NOMO-1 treated with dmso at 0.1 percent for 144 hours (cell line): ENCODE results near the gene TPP1.
A peak's percentile ranks its signal among the peaks of the same experiment; 100 is the strongest.

Experiments used
- DNase-seq: peaks from one replicate; lab custom pipeline; 2025; ENCODE audit not compliant: unreplicated experiment; lab: John Stamatoyannopoulos, UW

The TPP1 gene

GRCh38 chr11:6619004-6619745, at the start of gene TPP1:
Gene TPP1 (minus strand): TSS chr11:6619422. CDS start chr11:6619400, 22 bp downstream.
- DNase-seq: peak; percentile 92

GRCh38 chr11:6667733-6668374, 48.6 kb upstream of the TPP1 start:
- no peak for DNase-seq

- DNase-seq: no peak
Measured at GRCh38 chr11:6666302-6667183, 47.3 kb upstream of the TPP1 start.

- no peak for DNase-seq
Measured at GRCh38 chr11:6664551-6664950, 45.3 kb upstream of the TPP1 start.

GRCh38 chr11:6663794-6664469, 44.7 kb upstream of the TPP1 start:
- no peak for DNase-seq

- DNase-seq: no peak
Measured at GRCh38 chr11:6660712-6661111, 41.5 kb upstream of the TPP1 start.

- no peak for DNase-seq
Measured at GRCh38 chr11:6658647-6659046, 39.4 kb upstream of the TPP1 start.

- DNase-seq: no peak
Measured at GRCh38 chr11:6657346-6657745, 38.1 kb upstream of the TPP1 start.

- no peak for DNase-seq
Measured at GRCh38 chr11:6656936-6657335, 37.7 kb upstream of the TPP1 start.

- DNase-seq: no peak
Measured at GRCh38 chr11:6656584-6656915, 37.3 kb upstream of the TPP1 start.

GRCh38 chr11:6655790-6656583, 36.8 kb upstream of the TPP1 start, which contains the start of gene DCHS1:
Gene DCHS1 (minus strand): TSS chr11:6655809. CDS start chr11:6641613, 14,196 bp downstream.
- no peak for DNase-seq

GRCh38 chr11:6655020-6655789, 36.0 kb upstream of the TPP1 start:
- DNase-seq: no peak

GRCh38 chr11:6654281-6655019, 35.2 kb upstream of the TPP1 start:
- no peak for DNase-seq

- no peak for DNase-seq
Measured at GRCh38 chr11:6653656-6654055, 34.4 kb upstream of the TPP1 start.

GRCh38 chr11:6653097-6653496, 33.9 kb upstream of the TPP1 start:
- DNase-seq: no peak

GRCh38 chr11:6652182-6652581, 33.0 kb upstream of the TPP1 start:
- DNase-seq: no peak

GRCh38 chr11:6650980-6651379, 31.8 kb upstream of the TPP1 start:
- no peak for DNase-seq

- DNase-seq: no peak
Measured at GRCh38 chr11:6650104-6650503, 30.9 kb upstream of the TPP1 start.

GRCh38 chr11:6648501-6648900, 29.3 kb upstream of the TPP1 start:
- no peak for DNase-seq
